Measurements from ENCODE around the gene MPHOSPH9.

MPHOSPH9 gene

GRCh38 chr12:123199936-123200335 lies 33.0 kb downstream of the MPHOSPH9 start:
- CTCF ChIA-PET: interaction anchor here (0.6 kb wide), 1 partner anchor 142 kb away, joined by 4 read pairs; no protein-coding TSS in a partner anchor
- no peak for DNase-seq (ENCODE audit: low spot score)
- POLR2A ChIA-PET (ENCODE audit: low non-redundant PET): no interaction called here
- H3K27ac ChIP-seq: no peak overlapping the region
- TF ChIP-seq, protein P1, sequence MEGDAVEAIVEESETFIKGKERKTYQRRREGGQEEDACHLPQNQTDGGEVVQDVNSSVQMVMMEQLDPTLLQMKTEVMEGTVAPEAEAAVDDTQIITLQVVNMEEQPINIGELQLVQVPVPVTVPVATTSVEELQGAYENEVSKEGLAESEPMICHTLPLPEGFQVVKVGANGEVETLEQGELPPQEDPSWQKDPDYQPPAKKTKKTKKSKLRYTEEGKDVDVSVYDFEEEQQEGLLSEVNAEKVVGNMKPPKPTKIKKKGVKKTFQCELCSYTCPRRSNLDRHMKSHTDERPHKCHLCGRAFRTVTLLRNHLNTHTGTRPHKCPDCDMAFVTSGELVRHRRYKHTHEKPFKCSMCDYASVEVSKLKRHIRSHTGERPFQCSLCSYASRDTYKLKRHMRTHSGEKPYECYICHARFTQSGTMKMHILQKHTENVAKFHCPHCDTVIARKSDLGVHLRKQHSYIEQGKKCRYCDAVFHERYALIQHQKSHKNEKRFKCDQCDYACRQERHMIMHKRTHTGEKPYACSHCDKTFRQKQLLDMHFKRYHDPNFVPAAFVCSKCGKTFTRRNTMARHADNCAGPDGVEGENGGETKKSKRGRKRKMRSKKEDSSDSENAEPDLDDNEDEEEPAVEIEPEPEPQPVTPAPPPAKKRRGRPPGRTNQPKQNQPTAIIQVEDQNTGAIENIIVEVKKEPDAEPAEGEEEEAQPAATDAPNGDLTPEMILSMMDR (conservative IDR thresholded peaks at IDR 0.05; ENCODE audit: low read depth): no peak

DNA sequence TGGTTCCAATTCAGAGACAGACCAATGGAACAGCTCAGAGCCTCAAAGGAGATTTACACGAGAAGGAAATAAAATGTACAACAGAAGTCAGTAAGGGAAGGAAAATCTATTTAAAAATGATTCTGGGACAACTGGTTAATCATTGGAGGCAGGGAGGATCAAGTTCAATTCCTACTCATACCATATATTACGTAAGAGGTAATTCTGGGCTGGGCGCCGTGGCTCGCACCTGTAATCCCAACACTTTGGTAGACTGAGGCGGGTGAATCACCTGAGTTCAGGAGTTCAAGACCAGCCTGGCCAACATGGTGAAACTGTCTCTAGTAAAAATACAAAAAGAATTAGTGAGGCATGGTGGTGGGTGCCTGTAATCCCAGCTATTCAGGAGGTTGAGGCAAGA lies 45.3 kb downstream of the MPHOSPH9 start:
- H3K27ac ChIP-seq: no peak overlapping the region
- POLR2A ChIA-PET (ENCODE audit: low non-redundant PET): interaction anchor here (0.5 kb wide), 1 partner anchor 21 kb away, joined by 6 read pairs; no protein-coding TSS in a partner anchor
- CTCF ChIA-PET: interaction anchor here (0.7 kb wide), 1 partner anchor 23 kb away, joined by 4 read pairs; no protein-coding TSS in a partner anchor
- TF ChIP-seq, protein P1 (conservative IDR thresholded peaks at IDR 0.05; ENCODE audit: low read depth): no peak
- no peak for DNase-seq (ENCODE audit: low spot score)

GRCh38 chr12:123180171-123180570 lies 52.8 kb downstream of the MPHOSPH9 start:
- H3K27ac ChIP-seq: no peak overlapping the region
- ChIA-PET CTCF (interaction anchor here (0.8 kb wide), 1 partner anchor 26 kb away, joined by 3 read pairs; no protein-coding TSS in a partner anchor), POLR2A (ENCODE audit: low non-redundant PET) (no interaction called here)
- no peak for DNase-seq (ENCODE audit: low spot score)
- TF ChIP-seq, protein P1 (conservative IDR thresholded peaks at IDR 0.05; ENCODE audit: low read depth): no peak

- POLR2A ChIA-PET (ENCODE audit: low non-redundant PET): no interaction called here
- DNase-seq (ENCODE audit: low spot score): no peak
- TF ChIP-seq, protein P1 (conservative IDR thresholded peaks at IDR 0.05; ENCODE audit: low read depth): no peak
- H3K27ac ChIP-seq: no peak overlapping the region
- CTCF ChIA-PET: interaction anchor here (0.6 to 0.7 kb wide), 2 partner anchors 19 to 219 kb away, joined by 3 to 5 read pairs; no protein-coding TSS in a partner anchor
Measured at GRCh38 chr12:123171967-123172366, 61.0 kb downstream of the MPHOSPH9 start.

- POLR2A ChIA-PET (ENCODE audit: low non-redundant PET): no interaction called here
- no peak overlapping the region for H3K27ac ChIP-seq
- DNase-seq (ENCODE audit: low spot score): no peak
- CTCF ChIA-PET: no interaction called here
- TF ChIP-seq, protein P1 (conservative IDR thresholded peaks at IDR 0.05; ENCODE audit: low read depth): no peak
Measured at GRCh38 chr12:123167329-123167728, 65.6 kb downstream of the MPHOSPH9 start.

GRCh38 chr12:123165537-123165936 lies 67.4 kb downstream of the MPHOSPH9 start:
- TF ChIP-seq, protein P1 (conservative IDR thresholded peaks at IDR 0.05; ENCODE audit: low read depth): no peak
- H3K27ac ChIP-seq: no peak overlapping the region
- POLR2A ChIA-PET (ENCODE audit: low non-redundant PET): no interaction called here
- no peak for DNase-seq (ENCODE audit: low spot score)
- CTCF ChIA-PET: no interaction called here
